Measurements from ENCODE around the gene MATN4.

DNA sequence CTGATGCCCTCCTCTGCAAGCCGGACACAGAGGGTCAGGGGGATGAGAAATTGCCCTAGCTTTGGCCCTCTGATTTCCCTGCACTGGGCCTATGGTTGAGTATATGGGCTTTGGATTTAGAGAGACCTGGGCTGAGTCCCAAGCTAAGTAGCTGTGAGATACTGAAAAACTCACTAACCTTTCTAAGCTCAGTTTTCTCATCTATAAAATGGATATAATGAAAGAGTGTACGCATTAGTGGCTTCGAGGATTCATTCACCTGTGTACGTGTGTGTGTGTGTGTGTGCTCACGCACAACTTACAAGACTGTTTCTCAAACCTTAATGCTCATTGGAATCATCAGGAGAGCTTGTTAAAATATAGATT, 14.1 kb downstream of the MATN4 start:
- TF ChIP-seq, protein P1, sequence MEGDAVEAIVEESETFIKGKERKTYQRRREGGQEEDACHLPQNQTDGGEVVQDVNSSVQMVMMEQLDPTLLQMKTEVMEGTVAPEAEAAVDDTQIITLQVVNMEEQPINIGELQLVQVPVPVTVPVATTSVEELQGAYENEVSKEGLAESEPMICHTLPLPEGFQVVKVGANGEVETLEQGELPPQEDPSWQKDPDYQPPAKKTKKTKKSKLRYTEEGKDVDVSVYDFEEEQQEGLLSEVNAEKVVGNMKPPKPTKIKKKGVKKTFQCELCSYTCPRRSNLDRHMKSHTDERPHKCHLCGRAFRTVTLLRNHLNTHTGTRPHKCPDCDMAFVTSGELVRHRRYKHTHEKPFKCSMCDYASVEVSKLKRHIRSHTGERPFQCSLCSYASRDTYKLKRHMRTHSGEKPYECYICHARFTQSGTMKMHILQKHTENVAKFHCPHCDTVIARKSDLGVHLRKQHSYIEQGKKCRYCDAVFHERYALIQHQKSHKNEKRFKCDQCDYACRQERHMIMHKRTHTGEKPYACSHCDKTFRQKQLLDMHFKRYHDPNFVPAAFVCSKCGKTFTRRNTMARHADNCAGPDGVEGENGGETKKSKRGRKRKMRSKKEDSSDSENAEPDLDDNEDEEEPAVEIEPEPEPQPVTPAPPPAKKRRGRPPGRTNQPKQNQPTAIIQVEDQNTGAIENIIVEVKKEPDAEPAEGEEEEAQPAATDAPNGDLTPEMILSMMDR (IDR thresholded peaks at IDR 0.05) = peak in 1 of 5 experiments; percentile 24
- TF ChIP-seq POLR2AphosphoS5 (IDR thresholded peaks at IDR 0.05) = no peak

Data from transverse colon (tissue), 4 donors.